OCI-LY3 (cell line): Measurements from ENCODE around the gene HS6ST1.

Experiments used
- H2AFZ ChIP-seq: fragments of 200-600, 300-600 bp; shearing (Covaris generic); 2 replicates; pipeline ENCODE4 v1.6.0; 2014; ENCODE audit warnings: antibody characterized with exemption, low read depth, low read length
- H3K27ac ChIP-seq: fragments of 200-600, 300-600 bp; sonication (generic); 2 replicates; pipeline ENCODE4 v1.5.1; 2014; ENCODE audit warnings: mild to moderate bottlenecking, low read length, moderate library complexity, mixed read lengths
- H3K27me3 ChIP-seq: fragments of 200-600, 300-600 bp; sonication (generic); 2 replicates; pipeline ENCODE4 v1.6.1; 2014; ENCODE audit warnings: low read depth, low read length, mixed read lengths
- H3K36me3 ChIP-seq: fragments of 200-600, 300-600 bp; sonication (generic); replicated peaks from 2 replicates; pipeline ENCODE3; 2014; ENCODE audit warnings: low read depth, low read length, mixed read lengths
- H3K4me1 ChIP-seq: fragments of 300-600, 200-600 bp; sonication (generic); 2 replicates; pipeline ENCODE4 v1.6.1; 2014; ENCODE audit warnings: low read length, mixed read lengths
- H3K4me2 ChIP-seq: fragments of 200-600, 300-600 bp; sonication (generic); 2 replicates; pipeline ENCODE4 v1.6.1; 2014; ENCODE audit warnings: low read length, mixed read lengths
- H3K4me3 ChIP-seq: fragments of 300-600, 200-600 bp; sonication (generic); 2 replicates; pipeline ENCODE4 v1.5.1; 2014; ENCODE audit warnings: antibody characterized with exemption, mild to moderate bottlenecking, low read length, moderate library complexity
- H3K79me2 ChIP-seq: fragments of 300-600, 200-600 bp; shearing (Covaris generic); 2 replicates; pipeline ENCODE4 v1.6.1; 2014; ENCODE audit warnings: mild to moderate bottlenecking, low read length, mixed read lengths
- H3K9ac ChIP-seq: fragments of 300-600, 200-600 bp; shearing (Covaris generic); 2 replicates; pipeline ENCODE4 v1.6.0; 2014; ENCODE audit warnings: mild to moderate bottlenecking, low read length, moderate library complexity
- H3K9me3 ChIP-seq: fragments of 200-600, 300-600 bp; shearing (Covaris generic); 2 replicates; pipeline ENCODE4 v1.6.1; 2014; ENCODE audit warnings: low read length, mixed read lengths; ENCODE audit not compliant: insufficient read depth
- H4K20me1 ChIP-seq: fragments of 200-600, 300-600 bp; sonication (generic); 2 replicates; pipeline ENCODE4 v1.6.1; 2016; ENCODE audit warnings: low read length, mixed read lengths; ENCODE audit not compliant: insufficient read depth
- EZH2phosphoT487 ChIP-seq: fragments of 200-600 bp; shearing (Covaris generic); IDR thresholded peaks from 2 replicates; pipeline ENCODE4 v1.6.1; 2018; ENCODE audit warnings: antibody characterized with exemption, mixed run types, low read depth
- TF ChIP-seq, protein P1 (sequence below): fragments of 200-600, 300-600 bp; sonication (generic); IDR thresholded peaks from 2 replicates; pipeline ENCODE4 v1.5.1; 2014; ENCODE audit warnings: antibody characterized with exemption, low read length, low read depth

Gene HS6ST1

GRCh38 chr2:128358941-128359731, 40.5 kb upstream of the HS6ST1 start:
- H4K20me1 ChIP-seq: no peaks in the 10 kb centered on the region
- H3K4me1 ChIP-seq: no peaks in the 10 kb centered on the region
- H3K9ac ChIP-seq: no peak overlapping the region
- no peak overlapping the region for H3K27ac ChIP-seq
- TF ChIP-seq, protein P1, sequence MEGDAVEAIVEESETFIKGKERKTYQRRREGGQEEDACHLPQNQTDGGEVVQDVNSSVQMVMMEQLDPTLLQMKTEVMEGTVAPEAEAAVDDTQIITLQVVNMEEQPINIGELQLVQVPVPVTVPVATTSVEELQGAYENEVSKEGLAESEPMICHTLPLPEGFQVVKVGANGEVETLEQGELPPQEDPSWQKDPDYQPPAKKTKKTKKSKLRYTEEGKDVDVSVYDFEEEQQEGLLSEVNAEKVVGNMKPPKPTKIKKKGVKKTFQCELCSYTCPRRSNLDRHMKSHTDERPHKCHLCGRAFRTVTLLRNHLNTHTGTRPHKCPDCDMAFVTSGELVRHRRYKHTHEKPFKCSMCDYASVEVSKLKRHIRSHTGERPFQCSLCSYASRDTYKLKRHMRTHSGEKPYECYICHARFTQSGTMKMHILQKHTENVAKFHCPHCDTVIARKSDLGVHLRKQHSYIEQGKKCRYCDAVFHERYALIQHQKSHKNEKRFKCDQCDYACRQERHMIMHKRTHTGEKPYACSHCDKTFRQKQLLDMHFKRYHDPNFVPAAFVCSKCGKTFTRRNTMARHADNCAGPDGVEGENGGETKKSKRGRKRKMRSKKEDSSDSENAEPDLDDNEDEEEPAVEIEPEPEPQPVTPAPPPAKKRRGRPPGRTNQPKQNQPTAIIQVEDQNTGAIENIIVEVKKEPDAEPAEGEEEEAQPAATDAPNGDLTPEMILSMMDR: no peak
- TF ChIP-seq EZH2phosphoT487: no peak
- H3K36me3 ChIP-seq: no peaks in the 10 kb centered on the region
- no peaks in the 10 kb centered on the region for H3K27me3 ChIP-seq
- H3K4me3 ChIP-seq: no peak overlapping the region
- no peaks in the 10 kb centered on the region for H3K9me3 ChIP-seq
- H2AFZ ChIP-seq: no peak overlapping the region
- H3K4me2 ChIP-seq: no peak overlapping the region
- no peaks in the 10 kb centered on the region for H3K79me2 ChIP-seq

DNA sequence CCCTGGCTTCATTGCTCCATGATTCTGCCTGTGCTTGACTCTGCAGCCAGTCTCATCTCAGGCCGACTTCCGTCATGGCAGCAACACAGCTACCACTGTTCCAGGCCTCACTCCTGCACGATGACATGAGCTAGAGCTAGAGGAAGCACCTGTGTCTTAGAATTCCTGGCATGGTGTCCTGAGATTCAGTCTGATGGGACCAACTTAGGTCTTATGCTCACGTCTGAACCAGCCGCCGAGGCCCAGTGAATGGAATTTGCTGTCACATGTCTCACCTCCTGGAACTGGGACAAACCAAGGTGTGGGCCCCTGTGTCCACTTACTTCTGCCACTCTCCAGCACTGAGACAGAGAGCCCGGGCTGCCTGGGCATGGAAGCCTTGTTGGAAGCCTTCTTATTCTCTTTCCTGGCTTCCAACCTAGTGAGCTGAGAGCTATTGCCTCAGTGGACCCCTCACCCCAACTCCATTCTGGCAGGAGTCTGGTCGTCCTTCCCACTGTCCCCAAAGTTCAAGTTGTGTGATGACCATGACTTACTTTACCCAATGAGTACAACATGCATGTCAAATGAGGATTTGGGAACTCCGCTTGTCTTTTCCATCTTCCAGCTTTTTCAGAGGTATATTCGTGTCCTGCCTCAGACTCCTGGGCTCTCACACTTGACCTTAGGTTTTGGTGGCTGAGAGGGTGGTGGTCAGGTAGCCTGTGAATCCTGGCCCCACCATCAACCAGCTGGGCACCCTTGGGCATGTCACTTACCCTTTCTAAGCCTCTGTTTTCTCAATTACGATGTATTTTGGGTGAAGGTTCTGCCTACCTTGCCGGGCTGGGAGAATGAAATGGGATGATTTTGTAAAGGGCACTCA, 39.1 kb upstream of the HS6ST1 start:
- no peak overlapping the region for H3K27ac ChIP-seq
- no peak overlapping the region for H3K4me2 ChIP-seq
- no peak overlapping the region for H3K9ac ChIP-seq
- no peak overlapping the region for H3K4me3 ChIP-seq
- no peaks in the 10 kb centered on the region for H3K79me2 ChIP-seq
- no peaks in the 10 kb centered on the region for H3K4me1 ChIP-seq
- H3K36me3 ChIP-seq: no peaks in the 10 kb centered on the region
- no peaks in the 10 kb centered on the region for H4K20me1 ChIP-seq
- H3K9me3 ChIP-seq: no peaks in the 10 kb centered on the region
- no peaks in the 10 kb centered on the region for H3K27me3 ChIP-seq
- H2AFZ ChIP-seq: no peak overlapping the region
- TF ChIP-seq EZH2phosphoT487: no peak
- TF ChIP-seq, protein P1: no peak

GRCh38 chr2:128356127-128356526, 37.5 kb upstream of the HS6ST1 start:
- Histone ChIP-seq H3K36me3 (no peaks in the 10 kb centered on the region), H4K20me1 (no peaks in the 10 kb centered on the region), H3K9me3 (no peaks in the 10 kb centered on the region; the same call in 1 of the 2 replicates), H3K27ac (no peak overlapping the region), H2AFZ (no peak overlapping the region), H3K27me3 (no peaks in the 10 kb centered on the region), H3K9ac (no peak overlapping the region), H3K4me1 (no peaks in the 10 kb centered on the region), H3K79me2 (no peaks in the 10 kb centered on the region), H3K4me3 (no peak overlapping the region), H3K4me2 (no peak overlapping the region)
- TF ChIP-seq, protein P1: no peak
- TF ChIP-seq EZH2phosphoT487: no peak

GRCh38 chr2:128354726-128355470, 36.2 kb upstream of the HS6ST1 start:
- no peaks in the 10 kb centered on the region for H3K36me3 ChIP-seq
- H3K27ac ChIP-seq: no peak overlapping the region
- H3K4me2 ChIP-seq: no peak overlapping the region
- no peaks in the 10 kb centered on the region for H4K20me1 ChIP-seq
- H3K9me3 ChIP-seq: no peaks in the 10 kb centered on the region; the same call in 1 of the 2 replicates
- H3K4me1 ChIP-seq: no peaks in the 10 kb centered on the region
- H3K9ac ChIP-seq: no peak overlapping the region
- TF ChIP-seq, protein P1: peak; percentile 8; the same call in 1 of the 2 replicates
- TF ChIP-seq EZH2phosphoT487: no peak
- H3K79me2 ChIP-seq: no peaks in the 10 kb centered on the region
- H3K4me3 ChIP-seq: no peak overlapping the region
- no peak overlapping the region for H2AFZ ChIP-seq
- no peaks in the 10 kb centered on the region for H3K27me3 ChIP-seq
